ENCODE results near the gene ATP2A1.

Gene ATP2A1

GRCh38 chr16:28878083-28878926, at the start of gene ATP2A1:
Gene ATP2A1 (plus strand): TSS chr16:28878488. CDS start chr16:28878672, 184 bp downstream.
- no peak for FAIRE-seq
- TF ChIP-seq CTCF (IDR thresholded peaks at IDR 0.05; ENCODE audit: insufficient read depth, missing control alignments), result no peak
- no peak for DNase-seq (ENCODE audit: insufficient read length, low spot score)

- DNase-seq (ENCODE audit: insufficient read length, low spot score) (no peak), FAIRE-seq (no peak)
- no peak for TF ChIP-seq CTCF (IDR thresholded peaks at IDR 0.05; ENCODE audit: insufficient read depth, missing control alignments)
These were observed 48.5 kb upstream of the ATP2A1 start for GRCh38 chr16:28829747-28830146.

- TF ChIP-seq CTCF (IDR thresholded peaks at IDR 0.05; ENCODE audit: insufficient read depth, missing control alignments), result no peak
- DNase-seq (ENCODE audit: insufficient read length, low spot score) (no peak), FAIRE-seq (no peak)
These were observed 47.8 kb upstream of the ATP2A1 start for GRCh38 chr16:28830531-28830930.

- no peak for TF ChIP-seq CTCF (IDR thresholded peaks at IDR 0.05; ENCODE audit: insufficient read depth, missing control alignments)
- FAIRE-seq, result no peak
These were observed 43.9 kb upstream of the ATP2A1 start for GRCh38 chr16:28834349-28834748.

DNA sequence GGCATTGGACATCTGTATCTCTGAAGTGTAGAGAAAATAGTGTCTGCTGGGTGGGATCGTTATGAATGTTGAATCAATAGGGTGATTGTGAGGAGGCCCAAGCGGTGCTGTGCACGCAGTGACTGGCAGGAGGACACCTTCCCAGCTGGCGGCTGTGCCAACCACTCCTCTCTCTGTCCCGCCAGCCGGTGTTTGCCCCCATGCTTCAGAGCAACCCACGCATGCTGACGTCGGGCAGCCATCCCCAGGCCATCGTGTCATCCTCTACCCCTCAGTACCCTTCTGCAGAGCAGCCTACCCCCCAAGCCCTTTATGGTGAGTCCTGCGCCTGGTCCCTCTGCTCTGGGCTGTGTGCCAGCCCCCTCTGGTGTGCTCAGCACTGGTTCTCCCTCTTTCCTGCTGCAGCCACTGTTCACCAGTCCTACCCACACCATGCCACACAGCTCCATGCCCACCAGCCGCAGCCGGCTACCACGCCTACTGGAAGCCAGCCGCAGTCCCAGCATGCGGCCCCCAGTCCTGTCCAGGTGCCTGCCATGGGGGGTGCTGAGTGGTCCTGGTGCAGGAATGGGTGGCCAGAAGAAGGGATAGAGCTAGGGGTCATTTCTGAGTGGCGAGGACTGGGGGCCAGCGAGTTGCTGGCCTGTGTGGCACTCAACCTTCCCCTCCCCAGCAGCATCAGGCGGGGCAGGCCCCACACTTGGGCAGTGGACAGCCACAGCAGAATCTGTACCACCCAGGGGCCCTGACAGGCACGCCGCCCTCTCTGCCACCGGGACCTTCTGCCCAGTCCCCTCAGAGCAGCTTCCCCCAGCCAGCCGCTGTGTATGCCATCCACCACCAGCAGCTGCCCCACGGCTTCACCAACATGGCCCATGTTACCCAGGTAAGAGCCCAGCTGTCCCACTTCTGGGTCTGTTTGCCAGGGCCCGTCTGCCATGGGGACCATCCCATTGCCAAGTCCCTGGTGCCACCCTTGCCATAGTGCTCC, 43.1 kb upstream of the ATP2A1 start:
- FAIRE-seq, result no peak
- TF ChIP-seq CTCF (IDR thresholded peaks at IDR 0.05; ENCODE audit: insufficient read depth, missing control alignments), result no peak
- no peak for DNase-seq (ENCODE audit: insufficient read length, low spot score)

More at GRCh38 chr16:28834349-28834748, 43.9 kb upstream of the ATP2A1 start:
- no peak for DNase-seq (ENCODE audit: insufficient read length, low spot score)

DNA sequence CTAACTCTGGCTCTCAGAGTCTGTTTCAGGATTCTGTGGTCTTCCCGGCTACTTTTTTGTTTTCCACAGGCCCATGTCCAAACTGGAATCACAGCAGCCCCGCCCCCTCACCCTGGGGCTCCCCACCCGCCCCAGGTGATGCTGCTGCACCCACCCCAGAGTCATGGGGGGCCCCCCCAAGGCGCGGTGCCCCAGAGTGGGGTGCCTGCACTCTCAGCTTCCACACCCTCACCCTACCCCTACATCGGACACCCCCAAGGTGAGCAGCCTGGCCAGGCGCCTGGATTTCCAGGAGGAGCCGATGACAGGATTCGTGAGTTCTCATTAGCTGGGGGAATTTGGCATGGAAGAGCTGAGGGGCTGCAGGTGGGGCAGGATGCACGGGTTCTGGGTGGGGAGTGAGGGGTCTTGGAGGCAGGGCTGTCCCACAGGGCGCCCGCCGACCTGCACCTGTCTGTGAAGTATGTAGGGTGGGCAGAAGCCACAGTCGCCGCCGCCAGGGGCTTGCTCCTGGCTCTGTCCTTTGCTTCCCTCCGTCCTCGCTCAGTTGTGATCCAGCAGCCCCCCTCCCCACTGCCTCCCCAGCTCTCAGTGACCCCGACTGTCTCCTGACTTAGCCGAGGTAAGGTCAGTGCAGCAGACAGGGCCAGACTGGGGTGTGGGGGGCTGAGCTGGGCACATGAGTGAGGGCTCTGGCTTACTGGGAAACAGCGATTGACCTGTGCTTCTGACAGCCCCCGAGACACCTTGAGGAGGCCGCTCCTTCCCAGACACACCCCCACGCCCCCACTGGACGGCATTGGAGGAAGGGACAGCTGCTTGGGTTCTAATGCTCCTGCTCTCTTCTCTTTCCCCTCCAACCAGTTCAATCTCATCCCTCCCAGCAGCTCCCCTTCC, 42.2 kb upstream of the ATP2A1 start:
- DNase-seq (ENCODE audit: insufficient read length, low spot score), result no peak
- FAIRE-seq, result no peak
- TF ChIP-seq CTCF (IDR thresholded peaks at IDR 0.05; ENCODE audit: insufficient read depth, missing control alignments), result no peak

Measured in D721Med (cell line).